H1 (cell line): ENCODE measurements around the gene INTS1. TPM values are rescaled to one million over a fixed set of nuclear protein-coding genes. Genes with fewer than 3 reads are reported as not detected.
"Not testable (repeated sequence)": the region's sequence is repeated elsewhere in the genome, so short reads cannot be mapped to it uniquely, and the experiment has no call there.

ENCODE experiments used
- CTCF ChIA-PET: fragments of 300-600 bp; sonication (Branson Sonifier 250); formaldehyde crosslinking; loops from one replicate; lab custom pipeline; 2021; ENCODE audit not compliant: partially characterized antibody; lab: Charles Lee
- POLR2A ChIA-PET: fragments of 300-600 bp; sonication (Branson Sonifier 250); formaldehyde crosslinking; loops from one replicate; lab custom pipeline; 2021; ENCODE audit warnings: inconsistent platforms; ENCODE audit not compliant: partially characterized antibody; lab: Charles Lee
- DNase-seq, 2 experiments: peaks; one replicate each; pipeline versions ENCODE4 v3.0.0 to v3.0.0-alpha.2; 2010 to 2022; ENCODE audit warnings: low spot score in 2 of 2, low read depth in 1 of 2, mixed read lengths in 1 of 2
- FAIRE-seq: peaks from 2 replicates; lab custom pipeline; 2011; peaks lifted over from hg19 to GRCh38; lab: Jason Lieb, UNC
- H2AFZ ChIP-seq: 2 replicates; pipeline ENCODE4 v1.8.1; 2012; ENCODE audit warnings: low read length, inconsistent platforms
- H2AK5ac ChIP-seq: 2 replicates; pipeline ENCODE4 v1.6.1; 2013; ENCODE audit warnings: low read depth, low read length
- H2BK120ac ChIP-seq: replicated peaks from 2 replicates; pipeline ENCODE3; 2013; ENCODE audit warnings: low read depth, low read length, inconsistent platforms
- H2BK12ac ChIP-seq: 2 replicates; pipeline ENCODE4 v1.6.1; 2013; ENCODE audit warnings: low read depth, low read length
- H2BK15ac ChIP-seq: 2 replicates; pipeline ENCODE4 v1.6.1; 2013; ENCODE audit warnings: low read length
- H2BK20ac ChIP-seq: 2 replicates; pipeline ENCODE4 v1.6.1; 2013; ENCODE audit warnings: low read length
- H2BK5ac ChIP-seq: 2 replicates; pipeline ENCODE4 v1.6.1; 2013; ENCODE audit warnings: low read depth, low read length
- H3K14ac ChIP-seq: 2 replicates; pipeline ENCODE4 v1.6.1; 2013; ENCODE audit warnings: inconsistent platforms; ENCODE audit not compliant: insufficient read length
- H3K18ac ChIP-seq: 2 replicates; pipeline ENCODE4 v1.6.1; 2013; ENCODE audit warnings: low read length; ENCODE audit errors: extremely low read depth
- H3K23ac ChIP-seq: 2 replicates; pipeline ENCODE4 v1.6.1; 2013; ENCODE audit warnings: inconsistent platforms; ENCODE audit not compliant: insufficient read length
- H3K23me2 ChIP-seq: 2 replicates; pipeline ENCODE4 v1.6.1; 2013; ENCODE audit warnings: low read depth, low read length
- H3K27ac ChIP-seq: 2 replicates; pipeline ENCODE4 v1.6.1; 2011; ENCODE audit warnings: low read depth, low read length, inconsistent platforms
- H3K27me3 ChIP-seq, 4 experiments: replicated peaks in 1 of 4; 1 replicate in 1 of 4; 2 replicates in 3 of 4; pipeline versions ENCODE4 v1.6.1 to v1.8.1; 2011 to 2013; ENCODE audit warnings: low read length in 3 of 4, mild to moderate bottlenecking in 3 of 4, inconsistent platforms in 2 of 4, mixed read lengths in 2 of 4, moderate library complexity in 1 of 4; ENCODE audit not compliant: control insufficient read depth in 3 of 4, insufficient read depth in 3 of 4; ENCODE audit errors: extremely low read depth in 1 of 4
- H3K36me3 ChIP-seq, 4 experiments: 2 replicates each; pipeline versions ENCODE4 v1.6.1 to v1.8.1; 2011 to 2013; ENCODE audit warnings: mild to moderate bottlenecking in 4 of 4, low read length in 3 of 4, moderate library complexity in 2 of 4, control low read depth in 1 of 4, inconsistent platforms in 1 of 4; ENCODE audit not compliant: insufficient read depth in 4 of 4, control insufficient read depth in 2 of 4
- H3K4ac ChIP-seq: replicated peaks from 2 replicates; pipeline ENCODE3; 2013; ENCODE audit warnings: low read length, low read depth, mixed read lengths, inconsistent platforms; ENCODE audit not compliant: insufficient read length
- H3K4me1 ChIP-seq, 4 experiments: replicated peaks in 1 of 4; 1 replicate in 1 of 4; 2 replicates in 3 of 4; pipeline versions ENCODE4 v1.6.1 to v1.8.1; 2011 to 2013; ENCODE audit warnings: low read length in 3 of 4, inconsistent platforms in 2 of 4, mixed read lengths in 1 of 4; ENCODE audit not compliant: insufficient read depth in 4 of 4, control insufficient read depth in 3 of 4
- H3K4me2 ChIP-seq, 2 experiments: 2 replicates each; pipeline versions ENCODE4 v1.6.1 to v1.8.1; 2011 to 2013; ENCODE audit warnings: low read depth in 2 of 2, low read length in 2 of 2, control low read depth in 1 of 2, inconsistent platforms in 1 of 2, mild to moderate bottlenecking in 1 of 2; ENCODE audit not compliant: insufficient read depth in 1 of 2
- H3K4me3 ChIP-seq, 4 experiments: fragments of 200-600, 300-600 bp in 1 of 4; sonication (generic), shearing (Covaris generic), sonication (Bioruptor Twin) in 1 of 4; 2 replicates each; pipeline versions ENCODE4 v1.5.1 to v1.8.1; 2011 to 2016; ENCODE audit warnings: low read length in 4 of 4, low read depth in 3 of 4, control low read depth in 2 of 4, inconsistent platforms in 2 of 4, mild to moderate bottlenecking in 2 of 4, mixed read lengths in 1 of 4, moderate library complexity in 1 of 4; ENCODE audit not compliant: insufficient read depth in 2 of 4; ENCODE audit errors: extremely low read depth in 1 of 4
- H3K56ac ChIP-seq: replicated peaks from 2 replicates; pipeline ENCODE3; 2013; ENCODE audit warnings: low read depth, mild to moderate bottlenecking, mixed read lengths, low read length, inconsistent platforms; ENCODE audit not compliant: insufficient read length
- H3K79me1 ChIP-seq: 2 replicates; pipeline ENCODE4 v1.6.1; 2013; ENCODE audit warnings: low read depth, low read length, control low read depth
- H3K79me2 ChIP-seq, 2 experiments: 2 replicates each; pipeline versions ENCODE4 v1.6.1 to v1.8.1; 2012 to 2013; ENCODE audit warnings: low read length in 2 of 2, mild to moderate bottlenecking in 2 of 2, inconsistent platforms in 1 of 2; ENCODE audit not compliant: insufficient read depth in 2 of 2, control insufficient read depth in 1 of 2
- H3K9ac ChIP-seq, 4 experiments: replicated peaks in 1 of 4; 1 replicate in 1 of 4; 2 replicates in 3 of 4; pipeline versions ENCODE4 v1.6.1 to v1.8.1; 2011 to 2013; ENCODE audit warnings: low read depth in 3 of 4, low read length in 3 of 4, control low read depth in 2 of 4, mild to moderate bottlenecking in 2 of 4, moderate library complexity in 2 of 4, inconsistent platforms in 1 of 4; ENCODE audit errors: extremely low read depth in 1 of 4
- H3K9me3 ChIP-seq, 2 experiments: 2 replicates each; pipeline versions ENCODE4 v1.6.1 to v1.8.1; 2012 to 2013; ENCODE audit warnings: mild to moderate bottlenecking in 2 of 2, moderate library complexity in 2 of 2, control low read depth in 1 of 2, inconsistent platforms in 1 of 2, low read depth in 1 of 2, low read length in 1 of 2, mixed read lengths in 1 of 2; ENCODE audit not compliant: insufficient read depth in 2 of 2
- H4K20me1 ChIP-seq, 2 experiments: replicated peaks in 1 of 2; 2 replicates each; pipeline versions ENCODE3 to v1.8.1; 2011 to 2013; ENCODE audit warnings: inconsistent platforms in 2 of 2, low read length in 2 of 2, mild to moderate bottlenecking in 1 of 2; ENCODE audit not compliant: insufficient read depth in 2 of 2, control insufficient read depth in 1 of 2
- H4K5ac ChIP-seq: 2 replicates; pipeline ENCODE4 v1.6.1; 2013; ENCODE audit warnings: low read length, low read depth, mixed read lengths, inconsistent platforms; ENCODE audit not compliant: insufficient read length
- H4K8ac ChIP-seq: 2 replicates; pipeline ENCODE4 v1.8.0; 2013; ENCODE audit warnings: mild to moderate bottlenecking, moderate library complexity, low read length, inconsistent platforms; ENCODE audit not compliant: insufficient read depth; ENCODE audit errors: extremely low read depth
- H4K91ac ChIP-seq: replicated peaks from 2 replicates; pipeline ENCODE3; 2013; ENCODE audit warnings: low read length, mixed read lengths, inconsistent platforms; ENCODE audit not compliant: insufficient read length
- WGBS, 2 experiments: shearing (Covaris generic) in 1 of 2; methylation state at CpG; one replicate each; pipeline versions ENCODE4 v1.1.6 to v1.1.7; 2013 to 2015; ENCODE audit warnings: low lambda C conversion rate in 2 of 2, mixed read lengths in 2 of 2, inconsistent platforms in 1 of 2, low coverage in 1 of 2, missing lambda C conversion rate in 1 of 2; ENCODE audit not compliant: insufficient replicate concordance in 2 of 2, insufficient coverage in 1 of 2, insufficient read length in 1 of 2; ENCODE audit errors: extremely low coverage in 1 of 2, missing lambda C conversion rate in 1 of 2; 5-methylcytosine and 5-hydroxymethylcytosine counted together
- polyA plus RNA-seq, 7 experiments: library from polyadenylated mRNA; depleted of rRNA in 3 of 7; stranded (reverse) in 5 of 7; unstranded in 2 of 7; fragments of >200 nt in 5 of 7; fragments of 200-250 nt in 2 of 7; gene quantifications; 1 replicate in 5 of 7; 2 replicates in 1 of 7; 4 replicates in 1 of 7; pipeline versions ENCODE4 v1.2.1 to v1.2.3, GENCODE V29; 2011 to 2013; ENCODE audit warnings: missing spikeins in 2 of 7, mixed read lengths in 2 of 7
- total RNA-seq: library from RNA; stranded (reverse); fragmentation: NEBNext Ultra II Directional; extraction: Animal tissue kit (Norgen Biotek cat#: 25700); gene quantifications from 2 replicates; pipeline ENCODE4 v1.2.1, GENCODE V29; 2021

INTS1 gene
- total and polyA plus RNA-seq, 2 of the 8 experiments (the other 6 are each of a cell fraction or from before 2014, with no cell fraction given): 76.9 to 104 TPM

GRCh38 chr7:1519322-1519922, 15.2 kb upstream of the INTS1 start:
- H4K20me1 ChIP-seq, FAIRE-seq, H2AFZ ChIP-seq, H3K18ac ChIP-seq, H4K8ac ChIP-seq, H3K14ac ChIP-seq, H3K23me2 ChIP-seq, H3K4me2 ChIP-seq, H3K27me3 ChIP-seq, H3K4ac ChIP-seq, H3K27ac ChIP-seq, H3K79me1 ChIP-seq, H2BK12ac ChIP-seq, H2BK120ac ChIP-seq, H2AK5ac ChIP-seq, H3K36me3 ChIP-seq, DNase-seq, H3K56ac ChIP-seq, H2BK5ac ChIP-seq, H3K4me3 ChIP-seq, H4K91ac ChIP-seq, H2BK20ac ChIP-seq, H4K5ac ChIP-seq, H3K9me3 ChIP-seq, H3K23ac ChIP-seq, H2BK15ac ChIP-seq, H3K9ac ChIP-seq, H3K79me2 ChIP-seq: not testable (repeated sequence)
- WGBS, 2 experiments: 93% methylated on average over 12 of the region's 12 CpGs; no CpG with 5 or more reads in 1 of the 2 experiments
- CTCF ChIA-PET: interaction anchor here (1.1 to 2.4 kb wide), 3 partner anchors 15 to 36 kb away, joined by 4 to 10 read pairs (median 4); partner anchors contain the start of gene INTS1
- POLR2A ChIA-PET: interaction anchor here (1.0 to 1.2 kb wide), 3 partner anchors 8 to 27 kb away, joined by 3 to 4 read pairs (median 3); no protein-coding TSS in a partner anchor
- peaks cover 0 to 11% (median 3%) of the 10 kb centered on the region in 4 experiments; a peak in 4 of 7 replicates for H3K4me1 ChIP-seq
